Head of caudate nucleus (tissue), 42 donors: ENCODE measurements around the gene RADIL.
A peak's percentile ranks its signal among the peaks of the same experiment; 100 is the strongest.

Experiments
- DNase-seq, 42 donors: peaks; one replicate each; pipeline versions ENCODE4 v3.0.0 to v3.0.0-alpha.2; 2020 to 2021; ENCODE audit warnings: mixed read lengths in 7 of 42
- intact Hi-C: fragments of 100-400 bp; cut with DNase I; formaldehyde crosslinking; loops from one replicate; pipeline ENCODE4 v1.15.0; 2022

Gene RADIL

GRCh38 chr7:4751398-4751947, 132.0 kb downstream of the RADIL start:
- intact Hi-C loops, result loop anchor here (5.0 kb wide), 2 partner anchors 69 to 109 kb away; partner anchors contain the start of gene FOXK1
- peak; percentile 39 to 85 (median 72) for DNase-seq

GRCh38 chr7:4749798-4750197, 133.7 kb downstream of the RADIL start:
- intact Hi-C loops, result loop anchor here (5.0 kb wide), 2 partner anchors 67 to 107 kb away; partner anchors contain the start of gene FOXK1
- no peak for DNase-seq

GRCh38 chr7:4749363-4749762, 134.2 kb downstream of the RADIL start:
- DNase-seq, result no peak
- intact Hi-C loops, result no loop called here
